Endothelial cell (in vitro differentiated cells): ENCODE data around the gene NCOA3. TPM values are rescaled to one million over a fixed set of nuclear protein-coding genes. Genes with fewer than 3 reads are reported as not detected.

ENCODE experiments used
- DNase-seq: peaks from one replicate; pipeline ENCODE4 v3.0.0; 2021; ENCODE audit warnings: low spot score
- H3K27ac Mint-ChIP-seq: one replicate; pipeline ENCODE4 v1.8.0; 2021; ENCODE audit warnings: mixed read lengths, inconsistent platforms; ENCODE audit not compliant: unreplicated experiment
- H3K27me3 Mint-ChIP-seq: one replicate; pipeline ENCODE4 v1.8.0; 2021; ENCODE audit warnings: mild to moderate bottlenecking, moderate library complexity, mixed read lengths, inconsistent platforms; ENCODE audit not compliant: unreplicated experiment
- H3K36me3 Mint-ChIP-seq: one replicate; pipeline ENCODE4 v1.8.0; 2021; ENCODE audit warnings: mild to moderate bottlenecking, low read depth, mixed read lengths, inconsistent platforms; ENCODE audit not compliant: unreplicated experiment
- H3K4me1 Mint-ChIP-seq: one replicate; pipeline ENCODE4 v1.8.0; 2021; ENCODE audit warnings: mild to moderate bottlenecking, mixed read lengths, inconsistent platforms; ENCODE audit not compliant: unreplicated experiment
- H3K4me3 Mint-ChIP-seq: one replicate; pipeline ENCODE4 v1.8.0; 2021; ENCODE audit warnings: mild to moderate bottlenecking, mixed read lengths, inconsistent platforms; ENCODE audit not compliant: unreplicated experiment
- H3K9me3 Mint-ChIP-seq: one replicate; pipeline ENCODE4 v1.8.0; 2021; ENCODE audit warnings: mixed read lengths, inconsistent platforms; ENCODE audit not compliant: unreplicated experiment
- total RNA-seq: library from RNA; stranded (reverse); fragmentation: NEBNext Ultra II Directional; extraction: Animal tissue kit (Norgen Biotek cat#: 25700); gene quantifications from one replicate; pipeline ENCODE4 v1.2.1, GENCODE V29; 2021; ENCODE audit not compliant: unreplicated experiment
- TF ChIP-seq, protein P1 (sequence below): fragments of 200-600 bp; sonication (generic); IDR thresholded peaks from one replicate; pipeline ENCODE4 v1.5.0; 2021; ENCODE audit warnings: antibody characterized with exemption; ENCODE audit not compliant: unreplicated experiment

Gene NCOA3
- total RNA-seq, 1 donor from 2014 or later: 54.8 TPM

- Mint-ChIP-seq H3K27me3 (no peaks in the 10 kb centered on the region), H3K27ac (peak overlapping the region; percentile 77), H3K4me3 (no peak overlapping the region), H3K9me3 (no peaks in the 10 kb centered on the region), H3K4me1 (peaks cover 32% of the 10 kb centered on the region), H3K36me3 (no peaks in the 10 kb centered on the region)
- TF ChIP-seq, protein P1, sequence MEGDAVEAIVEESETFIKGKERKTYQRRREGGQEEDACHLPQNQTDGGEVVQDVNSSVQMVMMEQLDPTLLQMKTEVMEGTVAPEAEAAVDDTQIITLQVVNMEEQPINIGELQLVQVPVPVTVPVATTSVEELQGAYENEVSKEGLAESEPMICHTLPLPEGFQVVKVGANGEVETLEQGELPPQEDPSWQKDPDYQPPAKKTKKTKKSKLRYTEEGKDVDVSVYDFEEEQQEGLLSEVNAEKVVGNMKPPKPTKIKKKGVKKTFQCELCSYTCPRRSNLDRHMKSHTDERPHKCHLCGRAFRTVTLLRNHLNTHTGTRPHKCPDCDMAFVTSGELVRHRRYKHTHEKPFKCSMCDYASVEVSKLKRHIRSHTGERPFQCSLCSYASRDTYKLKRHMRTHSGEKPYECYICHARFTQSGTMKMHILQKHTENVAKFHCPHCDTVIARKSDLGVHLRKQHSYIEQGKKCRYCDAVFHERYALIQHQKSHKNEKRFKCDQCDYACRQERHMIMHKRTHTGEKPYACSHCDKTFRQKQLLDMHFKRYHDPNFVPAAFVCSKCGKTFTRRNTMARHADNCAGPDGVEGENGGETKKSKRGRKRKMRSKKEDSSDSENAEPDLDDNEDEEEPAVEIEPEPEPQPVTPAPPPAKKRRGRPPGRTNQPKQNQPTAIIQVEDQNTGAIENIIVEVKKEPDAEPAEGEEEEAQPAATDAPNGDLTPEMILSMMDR: no peak
- no peak for DNase-seq
These were observed 6.6 kb downstream of the NCOA3 start for GRCh38 chr20:47508278-47508677.

DNA sequence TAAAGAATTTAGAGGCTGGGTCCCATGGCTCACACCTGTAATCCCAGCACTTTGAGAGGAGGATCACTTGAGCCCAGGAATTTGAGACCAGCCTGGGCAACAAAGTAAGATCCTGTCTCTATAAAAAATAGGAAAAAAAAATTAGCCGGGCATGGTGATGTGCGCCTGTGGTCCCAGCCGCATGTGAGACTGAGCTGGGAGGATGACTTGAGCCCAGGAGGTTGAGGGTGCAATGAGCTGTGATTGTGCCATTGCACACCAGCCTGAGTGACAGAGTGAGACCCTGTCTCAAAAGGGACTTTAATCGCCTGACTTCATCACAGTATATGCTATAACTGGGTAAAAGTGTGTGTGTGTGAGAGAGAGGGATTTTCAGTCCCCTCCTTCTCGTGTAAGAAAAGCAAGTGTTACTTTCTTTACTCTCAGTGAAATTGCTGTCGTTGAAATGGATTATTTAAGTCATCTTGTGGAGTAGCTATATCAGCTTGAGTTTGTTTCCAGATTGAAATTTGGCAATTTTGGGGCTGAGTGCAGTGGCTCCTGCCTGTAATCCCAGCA lies 7.5 kb downstream of the NCOA3 start:
- no peak overlapping the region for H3K27ac Mint-ChIP-seq
- H3K27me3 Mint-ChIP-seq: no peaks in the 10 kb centered on the region
- TF ChIP-seq, protein P1: no peak
- peaks cover 26% of the 10 kb centered on the region for H3K4me1 Mint-ChIP-seq
- H3K36me3 Mint-ChIP-seq: no peaks in the 10 kb centered on the region
- no peak overlapping the region for H3K4me3 Mint-ChIP-seq
- DNase-seq: no peak
- no peaks in the 10 kb centered on the region for H3K9me3 Mint-ChIP-seq

GRCh38 chr20:47509685-47510084 lies 8.0 kb downstream of the NCOA3 start:
- Mint-ChIP-seq H3K4me3 (no peak overlapping the region), H3K27me3 (no peaks in the 10 kb centered on the region), H3K4me1 (peaks cover 25% of the 10 kb centered on the region), H3K9me3 (no peaks in the 10 kb centered on the region), H3K27ac (no peak overlapping the region), H3K36me3 (no peaks in the 10 kb centered on the region)
- no peak for DNase-seq
- TF ChIP-seq, protein P1: no peak

DNA sequence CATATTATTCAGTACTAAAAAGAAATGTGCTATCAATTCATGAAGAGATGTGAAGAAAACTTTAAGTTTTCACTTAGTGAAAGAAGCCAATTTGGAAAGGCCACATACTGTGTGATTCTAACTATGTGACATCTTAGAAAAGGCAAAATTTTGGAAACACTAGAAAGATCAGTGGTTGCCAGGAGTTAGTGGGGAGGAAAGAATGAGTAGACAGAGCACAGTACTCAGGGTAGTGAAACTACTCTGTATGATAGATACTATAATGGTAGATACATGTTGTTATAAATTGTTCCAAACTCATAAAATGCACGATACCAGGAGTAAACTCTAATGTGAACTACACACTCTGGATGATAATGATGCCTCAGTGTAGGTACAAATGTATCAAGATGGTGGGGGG lies 14.2 kb downstream of the NCOA3 start:
- TF ChIP-seq, protein P1: no peak
- Mint-ChIP-seq H3K4me3 (no peak overlapping the region), H3K27me3 (peaks cover 2% of the 10 kb centered on the region), H3K27ac (no peak overlapping the region), H3K4me1 (no peaks in the 10 kb centered on the region), H3K9me3 (no peaks in the 10 kb centered on the region), H3K36me3 (peaks cover 16% of the 10 kb centered on the region)
- no peak for DNase-seq

DNA sequence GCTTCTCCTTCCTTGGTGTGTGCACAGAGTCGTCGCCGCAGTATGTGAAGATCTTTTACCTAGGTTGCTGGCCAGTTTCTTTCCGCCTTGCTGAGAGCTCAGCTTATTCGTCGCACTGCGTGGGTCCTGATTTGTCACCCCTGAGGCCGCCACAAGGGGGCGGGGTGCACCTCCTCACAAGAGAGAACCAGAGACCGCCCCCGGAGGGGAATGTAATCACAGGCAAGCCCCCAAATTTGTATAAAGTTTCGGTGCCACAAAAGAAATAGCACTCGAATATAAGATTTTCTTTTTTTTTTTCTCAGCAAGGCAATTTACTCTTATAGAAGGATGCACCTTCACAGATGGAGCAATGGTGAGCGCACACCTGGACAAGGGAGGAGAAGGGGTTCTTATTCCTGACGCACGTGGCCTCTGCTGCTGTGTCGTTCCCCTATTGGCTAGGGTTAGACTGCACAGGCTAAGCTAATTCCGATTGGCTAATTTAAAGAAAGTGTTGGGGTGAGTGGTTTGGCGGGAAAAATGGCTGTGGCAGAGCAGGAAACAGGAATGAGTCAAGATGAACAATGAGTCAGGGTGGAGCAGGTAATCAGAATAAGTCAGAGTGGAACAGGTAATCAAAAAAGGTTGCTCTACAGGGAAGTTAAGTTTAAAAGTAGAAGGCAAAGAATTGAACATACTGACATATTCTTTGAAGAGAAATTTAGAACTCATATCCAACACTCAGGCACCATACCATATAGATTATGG lies 19.5 kb downstream of the NCOA3 start:
- peaks cover 8% of the 10 kb centered on the region for H3K27me3 Mint-ChIP-seq
- peaks cover 6% of the 10 kb centered on the region for H3K9me3 Mint-ChIP-seq
- H3K4me1 Mint-ChIP-seq: no peaks in the 10 kb centered on the region
- peak overlapping the region; percentile 69 for H3K4me3 Mint-ChIP-seq
- H3K36me3 Mint-ChIP-seq: peaks cover 46% of the 10 kb centered on the region
- H3K27ac Mint-ChIP-seq: no peak overlapping the region
- DNase-seq: no peak
- TF ChIP-seq, protein P1: peak; percentile 27
